Measurements from ENCODE around the gene DNLZ.

GRCh38 chr9:136409557-136410455 is 46.3 kb upstream of the DNLZ start:
- TF ChIP-seq YY1 (IDR thresholded peaks at IDR 0.05; ENCODE audit: insufficient read depth, insufficient read length) (no peak), ZNF274 (IDR thresholded peaks at IDR 0.05; ENCODE audit: low read depth, low read length) (no peak)
